ENCODE results near the gene GRAMD1C.
A peak's percentile ranks its signal among the peaks of the same experiment; 100 is the strongest.
"Not testable (repeated sequence)": the region's sequence is repeated elsewhere in the genome, so short reads cannot be mapped to it uniquely, and the experiment has no call there.

Gene GRAMD1C

GRCh38 chr3:113838631-113839209 is at the start of gene GRAMD1C:
GRAMD1C (plus strand) TSS chr3:113838788; CDS start chr3:113838910, 122 bp downstream.
- peak; percentile 83 for DNase-seq

DNA sequence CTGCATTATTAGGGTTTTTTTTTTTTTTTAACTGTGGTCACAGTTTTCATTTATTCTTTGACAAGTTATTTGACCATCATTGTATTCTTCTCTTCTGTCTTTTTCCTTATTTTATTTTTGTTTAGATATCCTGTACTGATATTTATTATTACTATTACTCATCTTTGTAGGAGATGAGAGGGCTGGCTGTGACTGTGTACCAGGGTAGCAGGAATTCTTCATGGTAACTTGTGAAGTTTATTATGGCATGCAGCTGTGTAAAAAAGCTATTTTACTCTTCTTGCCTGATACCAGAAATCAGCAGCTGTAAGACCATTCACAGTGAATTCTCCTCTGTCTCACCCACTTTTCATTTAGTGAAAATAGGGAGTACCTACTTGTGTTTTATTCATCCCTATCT is 47.2 kb upstream of the GRAMD1C start:
- no peak for DNase-seq

- DNase-seq = no peak
Observed at GRCh38 chr3:113794526-113794925, 44.1 kb upstream of the GRAMD1C start.

GRCh38 chr3:113795693-113796092 is 42.9 kb upstream of the GRAMD1C start:
- DNase-seq = no peak

DNA sequence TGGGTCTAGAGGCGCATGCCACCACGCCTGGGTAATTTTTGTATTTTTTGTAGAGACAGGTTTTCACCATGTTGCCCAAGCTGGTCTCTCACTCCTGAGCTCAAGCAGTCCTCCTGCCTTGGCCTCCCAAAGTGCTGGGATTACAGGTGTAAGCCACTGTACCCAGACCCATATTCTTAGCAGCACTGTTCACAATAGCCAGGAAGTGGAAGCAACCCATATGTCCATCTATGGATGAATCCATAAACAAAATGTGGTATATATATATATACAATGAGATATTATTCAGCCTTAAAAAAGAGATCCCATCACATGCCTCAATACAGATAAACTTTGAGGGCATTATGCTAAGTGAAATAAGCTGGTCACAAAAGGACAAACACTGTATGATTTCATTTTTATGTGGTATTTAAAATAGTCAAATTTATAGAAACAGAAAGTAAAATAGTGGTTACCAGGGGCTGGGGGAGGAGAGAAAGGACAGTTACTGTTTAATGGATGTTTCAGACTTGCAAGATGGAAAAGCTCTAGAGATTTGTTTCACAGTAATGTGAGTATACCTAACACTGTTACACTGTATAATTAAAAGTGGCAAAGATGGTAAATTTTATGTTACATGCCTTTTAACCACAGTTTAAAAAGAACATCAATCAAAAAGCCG is 35.7 kb upstream of the GRAMD1C start:
- DNase-seq = no peak

- DNase-seq = no peak
Observed at GRCh38 chr3:113804661-113805060, 33.9 kb upstream of the GRAMD1C start.

DNA sequence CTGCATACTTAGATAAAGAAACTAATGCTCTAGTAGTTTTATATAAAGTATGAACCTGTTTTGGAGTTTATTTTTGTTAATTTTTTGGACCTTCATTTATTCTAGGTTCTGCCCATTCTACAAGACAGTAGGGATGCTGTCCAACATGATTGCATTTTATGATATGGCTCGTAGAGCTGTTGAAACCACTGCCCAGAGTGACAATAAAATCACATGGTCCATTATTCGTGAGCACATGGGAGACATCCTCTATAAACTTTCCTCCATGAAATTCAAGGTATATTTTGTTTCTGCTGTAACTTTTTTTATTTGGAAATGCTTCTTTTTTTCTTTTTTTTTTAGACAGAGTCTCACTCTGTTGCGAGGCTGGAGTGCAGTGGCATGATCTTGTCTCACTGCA is 33.3 kb upstream of the GRAMD1C start:
- no peak for DNase-seq

DNA sequence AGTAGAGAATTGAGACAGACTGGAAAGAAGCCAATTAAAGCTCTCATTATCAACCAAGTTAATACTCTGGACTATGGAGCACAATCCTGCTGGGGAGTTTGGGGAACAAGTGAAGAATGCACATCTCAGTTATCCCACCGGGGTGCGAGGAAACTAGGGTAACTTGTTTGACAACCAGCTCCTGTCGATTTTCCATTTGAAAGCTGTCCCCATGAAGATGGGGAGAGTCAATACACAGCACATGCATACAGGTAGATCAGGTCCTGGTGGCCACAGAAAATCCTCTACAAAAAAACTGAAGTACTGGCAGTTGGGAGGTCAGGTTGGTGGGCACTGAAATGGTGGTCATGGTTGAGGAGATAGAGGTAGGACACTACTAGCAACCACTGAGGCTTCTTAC is 25.7 kb upstream of the GRAMD1C start:
- DNase-seq = no peak

DNA sequence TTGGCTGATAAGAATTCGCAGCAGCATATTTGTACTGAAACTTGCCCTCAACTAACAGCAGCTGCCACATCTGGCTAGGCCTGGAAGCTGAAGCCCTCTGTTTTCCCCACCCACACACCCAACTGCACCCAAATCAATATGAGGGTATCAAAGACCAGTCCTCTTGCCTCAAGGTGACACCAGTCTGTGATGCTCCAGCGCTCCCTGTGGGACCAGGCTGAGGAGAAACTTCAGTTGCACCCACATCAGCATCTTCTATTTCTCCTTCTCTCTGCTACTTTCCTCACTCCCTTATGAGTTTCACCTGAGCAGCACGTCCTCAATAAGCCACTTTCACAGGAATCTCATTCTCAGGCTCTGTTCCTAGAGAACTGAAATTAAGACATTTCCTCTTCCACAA is 18.7 kb upstream of the GRAMD1C start:
- no peak for DNase-seq

DNA sequence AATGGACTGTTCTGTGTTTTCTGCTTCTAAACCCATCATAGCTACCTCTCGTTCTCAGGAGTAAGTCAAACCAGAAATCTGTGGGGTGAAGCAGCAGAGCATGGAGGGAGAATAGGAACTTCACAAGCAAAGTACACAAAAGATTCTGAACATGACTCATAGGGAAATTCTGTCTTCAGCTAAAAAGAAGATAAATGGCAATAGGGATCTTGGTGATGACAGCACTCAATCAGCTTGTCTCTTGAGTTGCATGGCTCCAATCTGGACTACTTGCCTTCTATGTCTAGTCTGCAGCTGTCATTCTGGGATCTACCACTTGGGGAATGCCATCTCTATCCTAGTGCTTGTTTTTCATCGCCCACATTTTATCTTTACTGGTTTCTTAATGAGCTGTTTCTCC is 13.5 kb upstream of the GRAMD1C start:
- no peak for DNase-seq

GRCh38 chr3:113828600-113828999 is 10.0 kb upstream of the GRAMD1C start:
- no peak for DNase-seq

GRCh38 chr3:113829576-113830354 is 8.8 kb upstream of the GRAMD1C start:
- DNase-seq = no peak

DNA sequence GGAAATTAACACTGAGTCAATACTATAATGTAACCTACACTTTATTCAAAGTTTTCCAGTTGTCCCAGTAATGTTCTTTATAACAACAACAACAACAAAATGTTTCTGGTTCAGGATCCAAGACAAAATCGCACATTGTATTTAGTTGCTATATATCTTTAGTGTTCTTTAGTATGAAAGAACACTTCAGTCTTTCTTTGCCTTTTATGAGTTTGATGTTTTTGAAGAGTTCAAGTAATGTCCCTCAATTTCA is 7.6 kb upstream of the GRAMD1C start:
- no peak for DNase-seq

- DNase-seq = no peak
Observed at GRCh38 chr3:113832477-113833164, 6.0 kb upstream of the GRAMD1C start.

- DNase-seq = no peak
Observed at GRCh38 chr3:113834983-113835382, 3.6 kb upstream of the GRAMD1C start.

DNA sequence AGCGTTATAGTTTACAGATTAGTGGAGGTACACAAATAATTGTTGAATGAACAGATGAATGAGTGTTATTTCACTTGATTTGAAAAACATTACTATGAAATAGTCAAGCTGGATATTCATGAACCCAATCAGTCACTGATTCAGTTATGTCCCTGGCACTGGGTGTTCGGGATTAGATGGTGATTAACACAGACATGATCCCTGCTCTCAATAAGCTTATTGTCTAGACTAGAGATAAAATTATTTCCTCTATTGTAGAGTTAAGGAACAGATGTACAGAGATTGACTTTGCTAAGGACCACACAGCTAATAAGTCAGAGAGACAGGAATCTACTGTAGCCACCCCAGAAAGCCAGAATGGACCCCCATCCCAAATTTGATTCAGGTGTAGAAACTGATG is 963 bp downstream of the GRAMD1C start:
- no peak for DNase-seq

DNA sequence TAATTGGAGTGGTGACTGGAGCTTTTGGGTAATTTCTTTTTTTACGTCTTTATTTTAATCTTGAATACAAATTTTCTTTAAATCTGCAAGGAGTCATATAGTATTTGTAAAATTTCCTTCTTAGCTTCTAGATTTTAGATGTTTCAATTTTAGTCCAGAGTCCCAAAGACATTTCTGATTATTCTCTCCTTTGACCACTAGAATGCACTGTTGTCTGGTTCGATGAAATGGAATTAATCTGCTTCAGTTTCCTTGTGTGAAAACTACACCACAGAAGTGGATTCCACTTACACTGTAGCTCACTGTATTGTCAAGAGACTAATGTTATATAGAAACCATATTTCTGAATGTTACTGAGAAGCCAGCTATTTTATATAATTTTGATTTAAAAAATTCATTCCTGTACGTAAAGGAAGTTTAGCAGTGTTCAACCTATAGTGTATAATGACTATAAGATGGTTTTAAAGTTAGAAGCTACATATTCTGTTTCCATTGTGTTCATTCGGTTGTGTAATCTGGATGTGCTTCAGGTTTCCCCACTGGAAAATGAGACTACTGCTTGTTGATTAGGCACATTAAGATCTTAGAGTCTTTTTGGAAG is 6.1 kb downstream of the GRAMD1C start:
- no peak for DNase-seq

DNA sequence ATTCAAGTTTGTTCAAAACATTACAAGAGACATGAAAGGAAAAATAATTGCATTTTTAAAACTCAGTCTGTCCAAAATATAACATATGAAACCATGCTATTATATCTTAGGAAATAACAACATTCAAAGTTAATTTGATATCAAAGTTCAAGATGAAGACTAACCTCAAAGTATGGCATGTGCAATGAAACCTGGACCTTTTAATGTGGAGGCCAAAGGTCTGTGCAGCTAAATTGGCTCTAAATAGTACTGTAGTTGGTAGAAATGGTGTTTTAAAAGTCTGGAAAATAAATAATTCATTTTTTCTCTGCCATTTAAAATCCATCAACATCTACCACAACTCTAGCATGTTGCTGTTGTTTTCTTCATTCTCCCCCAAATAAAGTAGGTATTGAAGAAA is 8.7 kb downstream of the GRAMD1C start:
- DNase-seq = no peak

- no peak for DNase-seq
Observed at GRCh38 chr3:113847664-113848461, 9.3 kb downstream of the GRAMD1C start.

DNA sequence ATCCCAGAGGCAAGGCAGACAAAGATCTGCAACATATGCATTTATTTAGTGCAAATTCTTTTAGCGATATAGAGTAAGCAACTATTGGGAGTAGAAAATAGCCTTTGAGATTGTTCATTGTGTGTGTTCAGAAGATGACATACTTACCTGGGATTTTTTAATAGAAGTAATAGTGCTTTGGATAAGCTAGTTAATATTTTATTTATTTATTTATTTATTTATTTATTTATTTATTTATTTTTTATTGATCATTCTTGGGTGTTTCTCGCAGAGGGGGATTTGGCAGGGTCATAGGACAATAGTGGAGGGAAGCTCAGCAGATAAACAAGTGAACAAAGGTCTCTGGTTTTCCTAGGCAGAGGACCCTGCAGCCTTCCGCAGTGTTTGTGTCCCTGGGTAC is 10.5 kb downstream of the GRAMD1C start:
- not testable (repeated sequence) for DNase-seq

DNA sequence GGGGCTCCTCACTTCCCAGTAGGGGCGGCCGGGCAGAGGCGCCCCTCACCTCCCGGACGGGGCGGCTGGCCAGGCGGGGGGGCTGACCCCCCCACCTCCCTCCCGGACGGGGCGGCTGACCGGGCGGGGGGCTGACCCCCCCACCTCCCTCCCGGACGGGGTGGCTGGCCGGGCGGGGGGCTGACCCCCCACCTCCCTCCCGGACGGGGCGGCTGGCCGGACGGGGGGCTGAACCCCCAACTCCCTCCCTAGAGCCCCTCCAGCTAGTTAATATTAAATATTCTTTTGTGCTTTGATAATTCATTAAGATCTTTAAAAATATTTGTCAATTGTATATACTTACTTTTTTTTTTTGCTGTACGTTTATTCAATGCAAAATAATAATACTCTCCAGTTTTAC is 11.3 kb downstream of the GRAMD1C start:
- DNase-seq = not testable (repeated sequence)

GRCh38 chr3:113850391-113850790 is 11.8 kb downstream of the GRAMD1C start:
- not testable (repeated sequence) for DNase-seq

DNA sequence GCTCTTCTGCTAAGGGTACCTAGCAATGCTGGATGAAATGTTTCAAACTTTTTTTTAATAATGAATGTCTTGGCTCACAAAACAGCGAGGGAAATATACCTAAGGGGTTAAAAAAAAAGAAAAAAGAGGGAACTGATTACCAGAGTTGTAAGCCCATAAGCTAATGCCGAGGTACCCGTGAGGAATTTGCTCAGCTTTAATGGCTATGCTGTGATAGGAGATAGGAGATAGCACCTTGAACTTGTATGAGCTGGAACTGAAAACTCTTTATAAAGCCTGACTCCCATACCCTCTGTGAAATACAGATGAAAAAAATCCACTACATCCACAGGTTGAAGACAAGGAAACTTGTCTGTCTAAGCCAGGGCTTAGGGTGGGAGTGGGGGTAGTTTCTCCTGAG is 13.9 kb downstream of the GRAMD1C start:
- DNase-seq = no peak

Measured in stimulated activated naive CD4-positive, alpha-beta T cell treated with Interleukin-2 at 50 U/mL for 16 hours (primary cell).